GM10266 (cell line): ENCODE data around the gene FOXN4.

Experiments used
- DNase-seq: peaks from one replicate; pipeline ENCODE4 v3.0.0; 2012; ENCODE audit errors: extremely low spot score
- TF ChIP-seq, protein P1 (sequence below): IDR thresholded peaks from 2 replicates; pipeline ENCODE4 v1.5.1; 2012; ENCODE audit warnings: mild to moderate bottlenecking, low read depth; ENCODE audit not compliant: control insufficient read depth, insufficient read depth; ENCODE audit errors: missing control alignments

FOXN4 gene

DNA sequence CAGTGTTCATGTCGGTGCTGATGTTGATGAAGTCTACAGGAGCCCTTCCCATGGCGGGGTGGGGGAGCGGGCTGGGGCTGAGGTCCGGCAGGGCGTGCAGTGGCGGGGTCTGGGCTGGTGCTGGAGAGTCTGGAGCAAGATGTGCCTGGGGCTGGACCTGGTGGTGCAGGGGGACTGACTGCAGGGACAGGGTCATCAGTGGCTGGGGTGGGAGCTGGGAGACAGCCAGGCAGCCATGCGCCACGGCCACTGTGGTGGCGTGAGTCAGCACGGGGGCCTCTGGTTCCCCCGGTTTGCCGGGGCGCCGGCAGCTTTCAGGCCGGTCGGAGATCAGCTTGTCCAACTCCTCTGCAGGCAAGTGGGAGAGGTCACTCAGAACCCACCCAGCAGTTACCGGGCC lies 27.6 kb downstream of the FOXN4 start:
- DNase-seq: no peak
- TF ChIP-seq, protein P1, sequence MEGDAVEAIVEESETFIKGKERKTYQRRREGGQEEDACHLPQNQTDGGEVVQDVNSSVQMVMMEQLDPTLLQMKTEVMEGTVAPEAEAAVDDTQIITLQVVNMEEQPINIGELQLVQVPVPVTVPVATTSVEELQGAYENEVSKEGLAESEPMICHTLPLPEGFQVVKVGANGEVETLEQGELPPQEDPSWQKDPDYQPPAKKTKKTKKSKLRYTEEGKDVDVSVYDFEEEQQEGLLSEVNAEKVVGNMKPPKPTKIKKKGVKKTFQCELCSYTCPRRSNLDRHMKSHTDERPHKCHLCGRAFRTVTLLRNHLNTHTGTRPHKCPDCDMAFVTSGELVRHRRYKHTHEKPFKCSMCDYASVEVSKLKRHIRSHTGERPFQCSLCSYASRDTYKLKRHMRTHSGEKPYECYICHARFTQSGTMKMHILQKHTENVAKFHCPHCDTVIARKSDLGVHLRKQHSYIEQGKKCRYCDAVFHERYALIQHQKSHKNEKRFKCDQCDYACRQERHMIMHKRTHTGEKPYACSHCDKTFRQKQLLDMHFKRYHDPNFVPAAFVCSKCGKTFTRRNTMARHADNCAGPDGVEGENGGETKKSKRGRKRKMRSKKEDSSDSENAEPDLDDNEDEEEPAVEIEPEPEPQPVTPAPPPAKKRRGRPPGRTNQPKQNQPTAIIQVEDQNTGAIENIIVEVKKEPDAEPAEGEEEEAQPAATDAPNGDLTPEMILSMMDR: no peak

DNA sequence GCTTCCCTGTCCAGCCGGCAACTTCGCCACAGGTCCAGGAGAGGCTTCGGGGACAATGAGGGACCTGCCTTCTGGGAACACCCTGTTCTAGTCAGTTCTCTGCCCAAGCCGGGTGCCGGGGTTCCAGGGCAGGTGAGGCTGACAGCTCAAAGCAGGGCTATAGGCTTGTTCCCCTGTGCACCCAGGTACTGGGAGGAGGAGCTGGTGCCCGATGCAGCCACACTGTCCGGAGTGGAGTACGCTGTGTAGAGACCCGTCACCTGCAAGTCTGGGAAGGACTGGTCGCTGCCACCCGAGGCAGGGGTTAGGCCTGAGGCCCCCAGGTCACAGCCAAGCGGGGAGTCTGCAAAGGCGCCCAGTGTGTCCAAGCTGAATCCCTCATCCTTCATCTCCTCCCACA lies 29.6 kb downstream of the FOXN4 start:
- DNase-seq: no peak
- TF ChIP-seq, protein P1: no peak

DNA sequence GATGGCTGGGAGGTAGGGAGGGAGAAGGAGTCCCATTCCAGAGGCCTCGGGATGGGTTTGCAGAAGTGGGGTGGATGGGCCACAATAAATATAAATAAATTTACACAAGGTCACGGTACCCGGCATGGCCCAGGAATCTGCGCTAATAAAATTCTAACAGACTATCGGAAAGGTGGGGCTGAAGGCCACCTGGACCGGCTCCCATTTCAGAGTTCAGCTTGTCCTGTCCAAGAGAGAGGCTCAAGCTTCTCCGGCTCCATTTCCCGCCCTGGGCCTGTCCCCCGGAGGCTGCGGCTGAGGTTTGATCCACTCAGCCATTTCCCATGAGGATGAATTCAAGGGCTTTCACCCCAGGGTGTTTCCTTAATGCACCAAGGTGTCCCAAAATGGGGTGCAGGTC lies 30.2 kb downstream of the FOXN4 start:
- no peak for DNase-seq
- TF ChIP-seq, protein P1: no peak

DNA sequence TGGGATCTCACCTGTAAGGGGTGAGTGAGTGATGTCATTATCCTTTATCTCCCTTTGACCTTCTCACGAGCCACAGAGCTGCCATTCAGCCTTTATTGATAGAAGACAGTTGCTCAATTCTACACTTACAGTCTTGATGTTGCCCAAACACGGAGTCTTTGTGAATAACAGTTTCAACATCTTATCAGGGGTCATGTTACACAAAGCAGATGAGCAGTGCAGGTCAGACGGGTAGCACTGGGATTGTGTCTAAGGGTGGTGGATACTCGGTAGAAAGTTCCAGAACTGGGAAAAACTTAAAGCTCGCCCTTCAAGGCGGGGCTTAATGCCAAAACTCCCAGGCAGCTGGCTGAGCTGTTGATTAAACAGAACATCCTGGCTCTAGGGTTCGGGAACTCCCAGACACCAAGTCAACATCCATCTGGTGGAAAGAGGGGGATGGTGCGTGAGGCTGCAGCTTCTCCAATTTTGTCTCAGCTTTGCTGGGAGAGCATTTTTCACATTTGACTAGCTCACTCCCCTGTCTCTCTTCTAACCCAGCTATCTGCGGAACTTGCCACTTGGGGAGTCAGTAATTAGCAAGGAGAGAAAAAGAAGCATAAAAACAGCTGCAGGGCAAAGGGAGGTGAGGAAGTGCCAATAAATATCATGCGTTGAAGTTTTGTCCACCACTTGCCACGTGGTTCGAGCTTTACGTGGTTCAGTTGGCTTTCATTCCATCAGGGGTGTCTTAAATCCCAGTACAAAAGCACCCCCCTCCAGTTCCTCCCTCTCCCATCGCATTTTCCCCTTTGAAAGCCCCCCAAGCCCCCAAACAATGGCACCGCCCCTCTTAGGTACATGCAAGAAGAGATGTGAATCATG lies 31.0 kb downstream of the FOXN4 start:
- TF ChIP-seq, protein P1: no peak
- no peak for DNase-seq

DNA sequence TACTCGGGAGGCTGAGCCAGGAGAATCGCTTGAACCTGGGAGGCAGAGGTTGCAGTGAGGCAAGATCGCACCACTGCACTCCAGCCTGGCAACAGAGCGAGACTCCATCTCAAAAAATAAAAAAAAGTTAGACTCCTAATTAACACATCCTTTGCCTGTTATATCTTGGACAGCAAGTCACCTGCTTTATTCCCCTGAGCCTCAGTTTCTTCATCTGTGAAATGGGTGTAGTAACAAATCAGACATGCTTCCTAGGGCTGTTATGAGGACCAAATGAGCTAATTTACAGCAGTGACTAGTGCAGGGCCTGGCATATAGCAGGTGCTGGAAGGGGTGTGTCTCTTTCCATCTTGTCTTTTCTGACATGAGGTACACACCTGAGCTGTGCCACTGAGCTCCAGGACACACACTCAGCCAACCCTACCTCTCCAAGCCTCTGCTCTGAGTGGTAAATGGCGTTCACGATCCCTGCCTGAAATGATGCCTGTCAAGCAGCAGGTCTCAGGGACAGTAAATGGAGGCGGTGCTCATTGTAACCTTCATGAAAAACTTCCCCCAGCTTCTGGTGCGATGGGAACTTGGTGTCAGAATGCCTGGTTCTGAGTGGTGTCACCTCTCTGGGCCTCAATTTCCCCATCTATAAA lies 31.7 kb downstream of the FOXN4 start:
- TF ChIP-seq, protein P1: no peak
- no peak for DNase-seq

DNA sequence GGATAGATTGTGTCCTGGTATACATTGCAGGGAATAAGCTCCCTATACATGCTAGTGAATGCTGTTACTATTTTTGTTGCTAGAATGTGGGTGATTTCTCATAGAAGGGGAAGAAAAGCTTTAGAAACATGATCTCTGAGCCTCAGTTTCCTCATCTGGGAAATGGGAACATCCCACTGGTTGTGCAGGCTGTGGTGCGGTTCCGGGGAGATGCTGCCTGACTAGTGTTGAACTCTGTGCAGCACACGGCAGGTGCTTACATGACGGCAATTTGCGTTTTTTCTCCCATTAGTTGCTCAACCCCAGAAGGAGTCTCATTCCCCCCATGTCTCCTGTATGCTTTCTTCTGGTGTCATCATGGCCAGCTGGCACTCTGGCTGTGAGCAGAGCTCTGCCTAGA lies 32.9 kb downstream of the FOXN4 start:
- DNase-seq: no peak
- TF ChIP-seq, protein P1: no peak

DNA sequence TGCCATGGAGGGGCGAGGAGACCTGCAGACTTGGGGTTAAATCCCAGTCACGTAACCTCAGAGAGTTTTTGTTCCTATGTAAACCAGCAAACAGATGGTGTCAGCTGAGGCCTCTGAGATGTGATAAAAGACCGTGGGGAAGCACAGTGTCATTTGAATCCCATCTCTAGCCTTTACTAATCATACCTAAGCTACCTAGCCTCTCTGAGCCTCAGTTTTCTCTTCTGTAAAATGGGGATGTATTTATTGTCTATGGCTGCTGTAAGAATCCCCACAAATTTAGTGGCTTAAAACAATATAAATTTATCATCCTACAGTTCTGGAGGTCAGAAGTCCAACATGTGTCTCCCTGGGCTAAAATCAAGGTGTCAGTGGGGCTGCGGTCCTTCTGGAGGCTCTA lies 33.9 kb downstream of the FOXN4 start:
- no peak for DNase-seq
- TF ChIP-seq, protein P1: no peak
